HepG2 (cell line): ENCODE measurements around the gene LRRN1. TPM values are rescaled to one million over a fixed set of nuclear protein-coding genes. Genes with fewer than 3 reads are reported as not detected.

ENCODE experiments used
- ATAC-seq: fragments of 200-7000 bp; cut with Tn5 transposase; 3 replicates; pipeline ENCODE4 v1.9.1; 2020; ENCODE audit warnings: mild to moderate bottlenecking, moderate library complexity
- BruUV-seq: library from RNA; stranded (reverse); fragments of 400-500 nt; replicated peaks from 2 replicates; lab custom pipeline; 2021; lab: Mats Ljungman, UMichigan
- CTCF ChIA-PET: fragments of 300-600 bp; formaldehyde crosslinking; extraction: SDS; loops from one replicate; lab custom pipeline; 2021; ENCODE audit warnings: low total read pairs, inconsistent platforms, low intra/inter-chr PET ratio; lab: Yijun Ruan, JAX
- POLR2A ChIA-PET: fragments of 350-600 bp; sonication (Branson Sonifier 250); formaldehyde crosslinking; loops from one replicate; lab custom pipeline; 2020; ENCODE audit warnings: antibody characterized with exemption, inconsistent platforms; lab: Yijun Ruan, JAX
- DNase-seq: peaks from one replicate; pipeline ENCODE4 v3.0.0-alpha.2; 2015; ENCODE audit warnings: low spot score
- FAIRE-seq: peaks from 3 replicates; lab custom pipeline; 2011; peaks lifted over from hg19 to GRCh38; lab: Jason Lieb, UNC
- H2AFZ ChIP-seq: one replicate; pipeline ENCODE4 v1.6.1; 2011; ENCODE audit warnings: low read length, inconsistent platforms
- H3K27ac ChIP-seq: fragments of 300-600 bp; 3 replicates; pipeline ENCODE4 v1.8.0; 2011; ENCODE audit warnings: mixed run types, mild to moderate bottlenecking, mixed read lengths, low read length, inconsistent platforms; ENCODE audit not compliant: insufficient read depth; ENCODE audit errors: extremely low read length
- H3K27me3 ChIP-seq, 2 experiments: fragments of 200-600 bp in 1 of 2; 2 replicates in 1 of 2; 3 replicates in 1 of 2; pipeline versions ENCODE4 v1.6.0 to v1.8.0; 2011; ENCODE audit warnings: low read length in 2 of 2, mild to moderate bottlenecking in 2 of 2, moderate library complexity in 2 of 2, inconsistent platforms in 1 of 2; ENCODE audit not compliant: insufficient read depth in 2 of 2, control insufficient read depth in 1 of 2
- H3K36me3 ChIP-seq, 2 experiments: fragments of 200-600 bp in 1 of 2; replicated peaks in 1 of 2; 2 replicates in 1 of 2; 3 replicates in 1 of 2; pipeline versions ENCODE4 v1.5.1 to v1.8.0; 2011; ENCODE audit warnings: low read length in 2 of 2, inconsistent platforms in 1 of 2; ENCODE audit not compliant: insufficient read depth in 2 of 2, control insufficient read depth in 1 of 2
- H3K4me1 ChIP-seq: 2 replicates; pipeline ENCODE4 v1.5.1; 2012; ENCODE audit warnings: low read length, inconsistent platforms; ENCODE audit not compliant: insufficient read depth
- H3K4me2 ChIP-seq: 2 replicates; pipeline ENCODE4 v1.6.0; 2011; ENCODE audit warnings: low read depth, low read length, inconsistent platforms
- H3K4me3 ChIP-seq, 3 experiments: fragments of 200-600 bp in 1 of 3; sonication (generic), shearing (Covaris generic) in 1 of 3; replicated peaks in 1 of 3; 2 replicates each; pipeline ENCODE4 v1.5.1; 2011 to 2016; ENCODE audit warnings: low read length in 3 of 3, inconsistent platforms in 2 of 3, low read depth in 2 of 3, mild to moderate bottlenecking in 2 of 3, control low read depth in 1 of 3, mixed read lengths in 1 of 3; ENCODE audit not compliant: insufficient read depth in 1 of 3
- H3K79me2 ChIP-seq: one replicate; pipeline ENCODE4 v1.6.1; 2011; ENCODE audit warnings: low read length, inconsistent platforms; ENCODE audit not compliant: insufficient read depth
- H3K9ac ChIP-seq: 2 replicates; pipeline ENCODE4 v1.6.0; 2011; ENCODE audit warnings: mild to moderate bottlenecking, low read depth, low read length, inconsistent platforms; ENCODE audit not compliant: insufficient read depth
- H3K9me3 ChIP-seq: 2 replicates; pipeline ENCODE4 v1.5.1; 2012; ENCODE audit warnings: mild to moderate bottlenecking, low read length
- H4K20me1 ChIP-seq: 2 replicates; pipeline ENCODE4 v1.6.0; 2011; ENCODE audit warnings: inconsistent platforms, mild to moderate bottlenecking, low read length, moderate library complexity; ENCODE audit not compliant: insufficient read depth
- FOXA1 ChIP-seq, 2 experiments: fragments of 450-650 bp in 1 of 2; sonication (generic) in 1 of 2; formaldehyde crosslinking in 1 of 2; IDR thresholded peaks; 2 replicates each; pipeline versions ENCODE4 v1.4.0 to v1.6.1; 2016 to 2020; ENCODE audit warnings: missing genetic modification reagents in 1 of 2
- KDM2A ChIP-seq: sonication (generic); formaldehyde crosslinking; IDR thresholded peaks from 2 replicates; pipeline ENCODE4 v1.4.0; 2020; ENCODE audit warnings: low read depth, missing genetic modification reagents, borderline replicate concordance
- LRRFIP1 ChIP-seq: sonication (generic); formaldehyde crosslinking; conservative IDR thresholded peaks from 2 replicates; pipeline ENCODE4 v1.4.0; 2020; ENCODE audit warnings: missing genetic modification reagents
- PCBP2 ChIP-seq: fragments of 200-400 bp; formaldehyde crosslinking; optimal IDR thresholded peaks from 2 replicates; pipeline ENCODE3; 2018; ENCODE audit warnings: low read length, low read depth; ENCODE audit not compliant: poor library complexity, severe bottlenecking
- RFXAP ChIP-seq: sonication (generic); formaldehyde crosslinking; IDR thresholded peaks from 2 replicates; pipeline ENCODE4 v1.4.0; 2020; ENCODE audit warnings: missing genetic modification reagents, borderline replicate concordance
- RNF219 ChIP-seq: sonication (generic); formaldehyde crosslinking; IDR thresholded peaks from 2 replicates; pipeline ENCODE4 v1.5.0; 2020; ENCODE audit warnings: mild to moderate bottlenecking, missing genetic modification reagents
- STAT5B ChIP-seq: sonication (generic); formaldehyde crosslinking; IDR thresholded peaks from 2 replicates; pipeline ENCODE4 v1.4.0; 2020; ENCODE audit warnings: missing genetic modification reagents
- TEAD2 ChIP-seq: sonication (generic); formaldehyde crosslinking; IDR thresholded peaks from 2 replicates; pipeline ENCODE4 v1.9.0; 2021; ENCODE audit warnings: missing genetic modification reagents
- XBP1 ChIP-seq: sonication (generic); formaldehyde crosslinking; IDR thresholded peaks from 2 replicates; pipeline ENCODE4 v1.5.0; 2020; ENCODE audit warnings: missing genetic modification reagents
- YY1 ChIP-seq: IDR thresholded peaks from 2 replicates; pipeline ENCODE4 v1.6.1; 2011; ENCODE audit warnings: low read length, low read depth, moderate library complexity, mild to moderate bottlenecking; ENCODE audit not compliant: insufficient read depth, insufficient replicate concordance
- ZBTB44 ChIP-seq: sonication (generic); formaldehyde crosslinking; IDR thresholded peaks from 2 replicates; pipeline ENCODE4 v1.4.0; 2020; ENCODE audit warnings: missing genetic modification reagents
- ZNF101 ChIP-seq: sonication (generic); formaldehyde crosslinking; IDR thresholded peaks from 2 replicates; pipeline ENCODE4 v1.4.0; 2020; ENCODE audit warnings: mild to moderate bottlenecking, low read depth, missing genetic modification reagents, borderline replicate concordance
- ZNF230 ChIP-seq: sonication (generic); formaldehyde crosslinking; IDR thresholded peaks from 2 replicates; pipeline ENCODE4 v1.4.0; 2020; ENCODE audit warnings: mild to moderate bottlenecking, missing genetic modification reagents
- ZNF33B ChIP-seq: sonication (generic); formaldehyde crosslinking; IDR thresholded peaks from 2 replicates; pipeline ENCODE4 v1.5.1; 2020; ENCODE audit warnings: mild to moderate bottlenecking, missing genetic modification reagents
- ZNF766 ChIP-seq: sonication (generic); formaldehyde crosslinking; IDR thresholded peaks from 2 replicates; pipeline ENCODE4 v1.5.0; 2020; ENCODE audit warnings: missing genetic modification reagents, borderline replicate concordance
- ZNF772 ChIP-seq: sonication (generic); formaldehyde crosslinking; IDR thresholded peaks from 2 replicates; pipeline ENCODE4 v1.5.0; 2020; ENCODE audit warnings: mild to moderate bottlenecking, missing genetic modification reagents
- ZNF784 ChIP-seq: sonication (generic); formaldehyde crosslinking; IDR thresholded peaks from 2 replicates; pipeline ENCODE4 v1.5.1; 2020; ENCODE audit warnings: missing genetic modification reagents, mild to moderate bottlenecking, borderline replicate concordance
- ZNF792 ChIP-seq: IDR thresholded peaks from 2 replicates; pipeline ENCODE4 v1.6.1; 2016
- ZNF879 ChIP-seq: sonication (generic); formaldehyde crosslinking; IDR thresholded peaks from 2 replicates; pipeline ENCODE4 v1.8.1; 2023; ENCODE audit warnings: missing genetic modification reagents
- ZNF891 ChIP-seq: sonication (generic); formaldehyde crosslinking; IDR thresholded peaks from 2 replicates; pipeline ENCODE4 v1.5.0; 2020; ENCODE audit warnings: mild to moderate bottlenecking, missing genetic modification reagents
- WGBS: methylation state at CpG from one replicate; pipeline ENCODE4 v1.1.6; 2017; ENCODE audit warnings: low lambda C conversion rate; 5-methylcytosine and 5-hydroxymethylcytosine counted together
- in situ Hi-C: cut with HindIII; loops from 2 replicates; pipeline ENCODE4 v1.10.0; 2017; ENCODE audit warnings: low pct_unique_long_range_greater_than_20kb; ENCODE audit not compliant: extremely low pct_ligation_motif_present
- intact Hi-C: fragments of 100-400 bp; cut with micrococcal nuclease; formaldehyde crosslinking; loops from one replicate; pipeline ENCODE4 v1.10.0; 2022; ENCODE audit not compliant: unreplicated experiment
- polyA plus RNA-seq, 8 experiments: library from polyadenylated mRNA; depleted of rRNA in 3 of 8; stranded (reverse) in 7 of 8; unstranded in 1 of 8; fragments of >200 nt; fragmentation: Illumina TruSeq in 4 of 8; extraction: Trizol in 4 of 8; gene quantifications; 2 replicates each; pipeline versions ENCODE4 v1.2.1 to v1.2.3, GENCODE V29; 2011 to 2016; ENCODE audit warnings: low read depth in 4 of 8, missing spikeins in 1 of 8, mixed read lengths in 1 of 8; ENCODE audit not compliant: insufficient read depth in 1 of 8
- total RNA-seq, 5 experiments: library from RNA; depleted of rRNA; stranded (reverse); fragments of >200 nt; fragmentation: Illumina TruSeq; extraction: Trizol; gene quantifications; 2 replicates each; pipeline ENCODE4 v1.2.3, GENCODE V29; 2016; ENCODE audit warnings: low read depth in 1 of 5

LRRN1 gene
- total and polyA plus RNA-seq, 2 of the 13 experiments (the other 11 are each of a cell fraction or from before 2014, with no cell fraction given): not detected

GRCh38 chr3:3771094-3771493 lies 28.1 kb upstream of the LRRN1 start:
- DNase-seq: no peak
- H4K20me1 ChIP-seq: no peaks in the 10 kb centered on the region
- FAIRE-seq: no peak
- WGBS: 39% methylated on average over 3 of the region's 3 CpGs
- TF ChIP-seq XBP1 (no peak), ZNF792 (no peak), LRRFIP1 (no peak), PCBP2 (no peak), ZNF879 (no peak), ZNF766 (CRISPR knock-in tag) (no peak), KDM2A (CRISPR knock-in tag) (no peak), ZNF772 (CRISPR knock-in tag) (no peak), STAT5B (CRISPR knock-in tag) (no peak), RNF219 (CRISPR knock-in tag) (no peak), FOXA1 (IDR thresholded peaks at IDR 0.05) (no peak), FOXA1 (CRISPR knock-in tag; IDR thresholded peaks at IDR 0.05) (no peak), ZNF230 (CRISPR knock-in tag) (no peak), RFXAP (CRISPR knock-in tag) (no peak), ZNF891 (CRISPR knock-in tag) (no peak), ZBTB44 (CRISPR knock-in tag) (no peak), TEAD2 (CRISPR knock-in tag) (no peak), ZNF101 (CRISPR knock-in tag) (no peak), ZNF33B (CRISPR knock-in tag) (no peak), ZNF784 (CRISPR knock-in tag) (no peak), YY1 (no peak)
- no TSS peak for BruUV-seq
- no peak for ATAC-seq
- ChIA-PET POLR2A (no interaction called here), CTCF (no interaction called here)
- no peak overlapping the region for H3K4me2 ChIP-seq
- H3K27ac ChIP-seq: no peak overlapping the region
- H3K27me3 ChIP-seq: no peaks in the 10 kb centered on the region
- intact Hi-C loops: no loop called here
- H3K36me3 ChIP-seq: no peaks in the 10 kb centered on the region
- no peaks in the 10 kb centered on the region for H3K4me1 ChIP-seq
- no peaks in the 10 kb centered on the region; the same call in 1 of the 2 replicates for H3K9me3 ChIP-seq
- no peaks in the 10 kb centered on the region for H3K79me2 ChIP-seq
- in situ Hi-C loops: no loop called here
- no peak overlapping the region for H3K9ac ChIP-seq
- H2AFZ ChIP-seq: no peak overlapping the region
- H3K4me3 ChIP-seq: no peak overlapping the region
